A549 (cell line): ENCODE data around the gene FHL1. TPM values are rescaled to one million over a fixed set of nuclear protein-coding genes. Genes with fewer than 3 reads are reported as not detected.

Experiments
- ATAC-seq, 2 experiments: fragments of 200-7000 bp in 1 of 2; fragments of >200 bp in 1 of 2; cut with Nextera tagmentation in 1 of 2; cut with Tn5 transposase in 1 of 2; 3 replicates each; pipeline versions ENCODE4 v1.8.0 to v1.9.1; 2018 to 2020; ENCODE audit warnings: mild to moderate bottlenecking in 1 of 2, moderate library complexity in 1 of 2
- CTCF ChIA-PET: fragments of 300-600 bp; sonication (Branson Sonifier 250); formaldehyde crosslinking; extraction: SDS; loops from one replicate; lab custom pipeline; 2021; ENCODE audit warnings: antibody characterized with exemption, inconsistent platforms; lab: Yijun Ruan, JAX
- POLR2A ChIA-PET: fragments of 350-600 bp; formaldehyde crosslinking; extraction: SDS; loops from one replicate; lab custom pipeline; 2021; ENCODE audit warnings: antibody characterized with exemption, inconsistent platforms; lab: Yijun Ruan, JAX
- DNase-seq, 2 experiments: peaks; one replicate each; pipeline versions ENCODE4 v3.0.0 to v3.0.0-alpha.2; 2011 to 2016; ENCODE audit warnings: low read depth in 1 of 2, low spot score in 1 of 2
- FAIRE-seq: peaks from 2 replicates; lab custom pipeline; 2011; peaks lifted over from hg19 to GRCh38; lab: Jason Lieb, UNC
- H3K27ac ChIP-seq, 2 experiments: fragments of >200 bp; sonication (Bioruptor Twin); formaldehyde crosslinking; 3 replicates each; pipeline ENCODE4 v1.5.1; 2016 to 2017
- H3K4me1 ChIP-seq: fragments of >200 bp; sonication (Bioruptor Twin); formaldehyde crosslinking; 3 replicates; pipeline ENCODE4 v1.6.1; 2016
- H3K4me2 ChIP-seq: fragments of >200 bp; sonication (Bioruptor Twin); formaldehyde crosslinking; 3 replicates; pipeline ENCODE4 v1.6.1; 2016
- H3K4me3 ChIP-seq: fragments of >200 bp; sonication (Bioruptor Twin); formaldehyde crosslinking; 3 replicates; pipeline ENCODE4 v1.5.1; 2016
- H3K9me3 ChIP-seq: fragments of >200 bp; sonication (Bioruptor Twin); formaldehyde crosslinking; 3 replicates; pipeline ENCODE4 v1.6.1; 2016
- BCL3 ChIP-seq: fragments of >200 bp; sonication (Bioruptor Twin); formaldehyde crosslinking; IDR thresholded peaks from 3 replicates; pipeline ENCODE4 v1.6.1; 2016
- CBX2 ChIP-seq: fragments of 200-600 bp; sonication (generic); IDR thresholded peaks from 2 replicates; pipeline ENCODE4 v1.6.1; 2016; ENCODE audit warnings: low read depth, mild to moderate bottlenecking, borderline replicate concordance
- CBX8 ChIP-seq: fragments of 200-600 bp; sonication (generic); IDR thresholded peaks from 2 replicates; pipeline ENCODE4 v1.6.1; 2016
- CEBPB ChIP-seq, 2 experiments: fragments of >200 bp in 1 of 2; sonication (Bioruptor Twin) in 1 of 2; formaldehyde crosslinking in 1 of 2; IDR thresholded peaks; 2 replicates each; pipeline ENCODE4 v1.6.1; 2012 to 2016
- CHD2 ChIP-seq: fragments of 150-350 bp; IDR thresholded peaks from 2 replicates; pipeline ENCODE4 v1.6.1; 2014; ENCODE audit warnings: low read length; ENCODE audit not compliant: partially characterized antibody
- CTCF ChIP-seq: fragments of >200 bp; sonication (Bioruptor Twin); formaldehyde crosslinking; IDR thresholded peaks from 3 replicates; pipeline ENCODE4 v1.5.1; 2016
- EHMT2 ChIP-seq: fragments of 200-600 bp; sonication (generic); IDR thresholded peaks from 2 replicates; pipeline ENCODE4 v1.6.1; 2016; ENCODE audit warnings: antibody characterized with exemption, low read depth, mild to moderate bottlenecking, moderate library complexity
- ELK1 ChIP-seq: fragments of 150-350 bp; IDR thresholded peaks from 2 replicates; pipeline ENCODE4 v1.6.1; 2014; ENCODE audit warnings: low read depth, mild to moderate bottlenecking, low read length
- EP300 ChIP-seq, 2 experiments: fragments of >200 bp; sonication (Bioruptor Twin); formaldehyde crosslinking; IDR thresholded peaks; 2 replicates in 1 of 2; 3 replicates in 1 of 2; pipeline ENCODE4 v1.6.1; 2016 to 2017
- FOSL2 ChIP-seq, 2 experiments: fragments of 450-650 bp in 1 of 2; fragments of >200 bp in 1 of 2; sonication (Bioruptor Twin) in 1 of 2; formaldehyde crosslinking; IDR thresholded peaks; 2 replicates each; pipeline versions ENCODE4 v1.5.0 to v1.6.1; 2016 to 2020; ENCODE audit warnings: mild to moderate bottlenecking in 1 of 2, moderate library complexity in 1 of 2
- FOXS1 ChIP-seq: fragments of 250-450 bp; sonication (Bioruptor Pico); IDR thresholded peaks from 2 replicates; pipeline ENCODE4 v1.5.0; 2020; ENCODE audit warnings: mild to moderate bottlenecking, moderate library complexity
- HEYL ChIP-seq: fragments of 250-450 bp; sonication (Bioruptor Pico); IDR thresholded peaks from 2 replicates; pipeline ENCODE4 v1.8.0; 2021; ENCODE audit warnings: mild to moderate bottlenecking, moderate library complexity
- HOXB13 ChIP-seq: fragments of 250-450 bp; sonication (Bioruptor Pico); IDR thresholded peaks from 2 replicates; pipeline ENCODE4 v1.5.0; 2020; ENCODE audit warnings: low read depth, mild to moderate bottlenecking, moderate library complexity
- KDM1A ChIP-seq: fragments of 200-600 bp; sonication (generic); IDR thresholded peaks from 2 replicates; pipeline ENCODE4 v1.6.1; 2016; ENCODE audit warnings: low read depth, mild to moderate bottlenecking
- MAFK ChIP-seq: fragments of 450-650 bp; IDR thresholded peaks from 2 replicates; pipeline ENCODE4 v1.6.1; 2014; ENCODE audit not compliant: partially characterized antibody
- MAX ChIP-seq: IDR thresholded peaks from 2 replicates; pipeline ENCODE4 v1.6.1; 2012
- MAZ ChIP-seq: fragments of 150-350 bp; IDR thresholded peaks from 2 replicates; pipeline ENCODE4 v1.6.1; 2014; ENCODE audit warnings: antibody characterized with exemption, low read depth, low read length, borderline replicate concordance
- NFE2L2 ChIP-seq: fragments of 150-350 bp; conservative IDR thresholded peaks from 2 replicates; pipeline ENCODE4 v1.6.1; 2014; ENCODE audit warnings: low read length
- NPAS2 ChIP-seq: fragments of 250-450 bp; sonication (Bioruptor Pico); IDR thresholded peaks from 2 replicates; pipeline ENCODE4 v1.8.0; 2022; ENCODE audit warnings: mild to moderate bottlenecking, moderate library complexity, borderline replicate concordance
- NR3C1 ChIP-seq: fragments of >200 bp; sonication (Bioruptor Twin); formaldehyde crosslinking; IDR thresholded peaks from 3 replicates; pipeline ENCODE4 v1.6.1; 2017
- PHF8 ChIP-seq: fragments of 200-600 bp; sonication (generic); IDR thresholded peaks from 2 replicates; pipeline ENCODE4 v1.6.1; 2016; ENCODE audit warnings: low read depth, mild to moderate bottlenecking, antibody characterized with exemption, moderate library complexity, borderline replicate concordance
- RNF2 ChIP-seq: fragments of 200-600 bp; sonication (generic); IDR thresholded peaks from 2 replicates; pipeline ENCODE4 v1.6.1; 2016; ENCODE audit warnings: low read depth, mild to moderate bottlenecking, antibody characterized with exemption, moderate library complexity, borderline replicate concordance
- SREBF2 ChIP-seq: fragments of 450-650 bp; IDR thresholded peaks from 2 replicates; pipeline ENCODE4 v1.6.1; 2014; ENCODE audit warnings: mild to moderate bottlenecking, moderate library complexity
- ZNF302 ChIP-seq: fragments of 250-450 bp; sonication (Bioruptor Pico); IDR thresholded peaks from 2 replicates; pipeline ENCODE4 v1.9.0; 2021; ENCODE audit warnings: inconsistent platforms, mild to moderate bottlenecking, moderate library complexity
- ZSCAN20 ChIP-seq: fragments of 250-450 bp; sonication (Bioruptor Pico); IDR thresholded peaks from 2 replicates; pipeline ENCODE4 v1.8.0; 2022; ENCODE audit warnings: mild to moderate bottlenecking, moderate library complexity
- WGBS: methylation state at CpG from one replicate; pipeline ENCODE4 v1.1.6; 2017; ENCODE audit errors: missing lambda C conversion rate; 5-methylcytosine and 5-hydroxymethylcytosine counted together
- polyA plus RNA-seq, 4 experiments: library from polyadenylated mRNA; depleted of rRNA in 3 of 4; stranded (reverse); fragments of >200 nt; fragmentation: RNase III in 1 of 4; extraction: RNeasy Plus Mini Kit Qiagen cat#74134 plus additional on column Dnase treatment in 1 of 4; gene quantifications; 2 replicates in 3 of 4; 3 replicates in 1 of 4; pipeline ENCODE4 v1.2.3, GENCODE V29; 2011 to 2017
- TF ChIP-seq, protein P1 (sequence below): IDR thresholded peaks from 2 replicates; pipeline ENCODE4 v1.6.1; 2012; ENCODE audit warnings: low read depth, borderline replicate concordance
- TF ChIP-seq, protein P2 (sequence below): fragments of 250-450 bp; sonication (Bioruptor Pico); IDR thresholded peaks from 2 replicates; pipeline ENCODE4 v1.5.0; 2021; ENCODE audit warnings: mild to moderate bottlenecking, moderate library complexity, borderline replicate concordance

Gene FHL1
- polyA plus RNA-seq, 2 of the 4 experiments (the other 2 are of a cell fraction), result 31.6 to 32.2 TPM

GRCh38 chrX:136115904-136116297, 31.4 kb upstream of the FHL1 start (continued):
- TF ChIP-seq CTCF (no peak), ELK1 (no peak), PHF8 (no peak), NFE2L2 (no peak), ZSCAN20 (no peak), MAFK (no peak), CBX2 (no peak), KDM1A (no peak), FOSL2 (IDR thresholded peaks at IDR 0.05) (no peak), FOSL2 (CRISPR knock-in tag; IDR thresholded peaks at IDR 0.05) (no peak), CBX8 (no peak), ZNF302 (CRISPR knock-in tag) (no peak)

DNA sequence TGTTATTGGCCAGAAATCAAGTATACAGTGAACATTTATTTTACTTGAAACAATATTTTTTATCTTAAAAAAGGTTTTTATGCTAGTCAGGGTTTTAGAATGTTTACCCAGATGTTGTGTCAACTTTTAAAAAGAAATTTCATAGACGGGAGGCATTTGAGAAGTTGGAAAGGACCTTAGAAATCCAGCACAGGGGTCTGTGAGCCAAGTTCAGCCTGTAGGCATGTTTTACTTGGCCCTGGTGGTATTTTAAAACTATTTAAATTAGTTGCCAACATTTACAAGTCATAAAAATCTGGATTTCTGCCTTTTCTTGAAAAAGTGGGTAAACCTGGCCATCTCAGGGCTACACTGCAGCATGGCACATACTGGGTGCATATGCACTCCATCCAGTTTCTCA, 25.5 kb upstream of the FHL1 start:
- Histone ChIP-seq H3K9me3 (no peaks in the 10 kb centered on the region), H3K4me2 (no peak overlapping the region), H3K4me3 (no peak overlapping the region), H3K27ac (no peak overlapping the region), H3K4me1 (no peaks in the 10 kb centered on the region)
- ATAC-seq (no peak), FAIRE-seq (no peak), DNase-seq (no peak)
- ChIA-PET POLR2A (no interaction called here), CTCF (no interaction called here)
- WGBS, result 44% methylated on average over 1 of the region's 1 CpG
- TF ChIP-seq RNF2 (no peak), SREBF2 (no peak), MAZ (no peak), NPAS2 (CRISPR knock-in tag) (no peak), FOXS1 (CRISPR knock-in tag) (no peak), MAX (no peak), CHD2 (no peak), EHMT2 (no peak), NFE2L2 (no peak), BCL3 (no peak), NR3C1 (no peak), HOXB13 (CRISPR knock-in tag) (no peak), MAFK (no peak), EP300 (IDR thresholded peaks at IDR 0.05) (no peak), CEBPB (IDR thresholded peaks at IDR 0.05) (no peak), HEYL (CRISPR knock-in tag) (no peak)
- TF ChIP-seq, protein P1, sequence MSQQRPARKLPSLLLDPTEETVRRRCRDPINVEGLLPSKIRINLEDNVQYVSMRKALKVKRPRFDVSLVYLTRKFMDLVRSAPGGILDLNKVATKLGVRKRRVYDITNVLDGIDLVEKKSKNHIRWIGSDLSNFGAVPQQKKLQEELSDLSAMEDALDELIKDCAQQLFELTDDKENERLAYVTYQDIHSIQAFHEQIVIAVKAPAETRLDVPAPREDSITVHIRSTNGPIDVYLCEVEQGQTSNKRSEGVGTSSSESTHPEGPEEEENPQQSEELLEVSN, result no peak
- TF ChIP-seq, protein P2, sequence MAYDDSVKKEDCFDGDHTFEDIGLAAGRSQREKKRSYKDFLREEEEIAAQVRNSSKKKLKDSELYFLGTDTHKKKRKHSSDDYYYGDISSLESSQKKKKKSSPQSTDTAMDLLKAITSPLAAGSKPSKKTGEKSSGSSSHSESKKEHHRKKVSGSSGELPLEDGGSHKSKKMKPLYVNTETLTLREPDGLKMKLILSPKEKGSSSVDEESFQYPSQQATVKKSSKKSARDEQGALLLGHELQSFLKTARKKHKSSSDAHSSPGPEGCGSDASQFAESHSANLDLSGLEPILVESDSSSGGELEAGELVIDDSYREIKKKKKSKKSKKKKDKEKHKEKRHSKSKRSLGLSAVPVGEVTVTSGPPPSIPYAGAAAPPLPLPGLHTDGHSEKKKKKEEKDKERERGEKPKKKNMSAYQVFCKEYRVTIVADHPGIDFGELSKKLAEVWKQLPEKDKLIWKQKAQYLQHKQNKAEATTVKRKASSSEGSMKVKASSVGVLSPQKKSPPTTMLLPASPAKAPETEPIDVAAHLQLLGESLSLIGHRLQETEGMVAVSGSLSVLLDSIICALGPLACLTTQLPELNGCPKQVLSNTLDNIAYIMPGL (CRISPR knock-in tag), result no peak
